Measurements from ENCODE around the gene RBMS3. TPM values are rescaled to one million over a fixed set of nuclear protein-coding genes. Genes with fewer than 3 reads are reported as not detected.

RBMS3 gene
- total RNA-seq, 4 donors from 2014 or later = 3.8 to 18.7 (median 14.6) TPM

DNA sequence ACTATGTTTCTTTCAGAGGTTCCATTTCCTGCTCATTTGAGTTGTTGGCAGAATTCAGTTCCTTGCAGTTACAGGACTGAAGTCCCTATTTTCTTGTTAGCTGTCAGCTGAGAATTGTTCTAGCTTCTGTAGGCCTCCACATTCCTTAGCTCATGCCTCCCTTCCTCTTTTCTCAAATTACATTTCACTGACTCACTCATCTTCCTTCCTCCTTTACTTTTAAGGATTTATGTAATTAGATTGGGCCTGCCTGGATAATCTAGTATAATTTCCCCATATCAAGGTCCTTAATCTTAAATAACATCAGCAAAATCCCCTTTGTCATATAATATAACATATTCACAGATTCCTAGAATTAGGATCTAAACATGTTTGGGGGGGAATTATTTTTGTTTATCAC lies 40.6 kb upstream of the RBMS3 start:
- TF ChIP-seq POLR2A (IDR thresholded peaks at IDR 0.05) = no peak
- TF ChIP-seq EP300 (IDR thresholded peaks at IDR 0.05; ENCODE audit: low read depth) = no peak
- TF ChIP-seq POLR2AphosphoS5 (IDR thresholded peaks at IDR 0.05) = no peak
- TF ChIP-seq, protein P1, sequence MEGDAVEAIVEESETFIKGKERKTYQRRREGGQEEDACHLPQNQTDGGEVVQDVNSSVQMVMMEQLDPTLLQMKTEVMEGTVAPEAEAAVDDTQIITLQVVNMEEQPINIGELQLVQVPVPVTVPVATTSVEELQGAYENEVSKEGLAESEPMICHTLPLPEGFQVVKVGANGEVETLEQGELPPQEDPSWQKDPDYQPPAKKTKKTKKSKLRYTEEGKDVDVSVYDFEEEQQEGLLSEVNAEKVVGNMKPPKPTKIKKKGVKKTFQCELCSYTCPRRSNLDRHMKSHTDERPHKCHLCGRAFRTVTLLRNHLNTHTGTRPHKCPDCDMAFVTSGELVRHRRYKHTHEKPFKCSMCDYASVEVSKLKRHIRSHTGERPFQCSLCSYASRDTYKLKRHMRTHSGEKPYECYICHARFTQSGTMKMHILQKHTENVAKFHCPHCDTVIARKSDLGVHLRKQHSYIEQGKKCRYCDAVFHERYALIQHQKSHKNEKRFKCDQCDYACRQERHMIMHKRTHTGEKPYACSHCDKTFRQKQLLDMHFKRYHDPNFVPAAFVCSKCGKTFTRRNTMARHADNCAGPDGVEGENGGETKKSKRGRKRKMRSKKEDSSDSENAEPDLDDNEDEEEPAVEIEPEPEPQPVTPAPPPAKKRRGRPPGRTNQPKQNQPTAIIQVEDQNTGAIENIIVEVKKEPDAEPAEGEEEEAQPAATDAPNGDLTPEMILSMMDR (IDR thresholded peaks at IDR 0.05) = no peak
- no peaks in the 10 kb centered on the region for H3K4me1 ChIP-seq
- in situ Hi-C loops (cut with MboI; ENCODE audit: low pct_ligation_motif_present in 1 of 4, low pct_unique_long_range_greater_than_20kb in 1 of 4, low sequenced_read_pairs in 3 of 4) (no loop called here), intact Hi-C loops (cut with DNase I; ENCODE audit: low total_unique reads) (no loop called here)
- H3K27ac ChIP-seq = no peak overlapping the region
- H3K9me3 ChIP-seq = no peaks in the 10 kb centered on the region
- H3K36me3 ChIP-seq = no peaks in the 10 kb centered on the region
- no peak for DNase-seq
- H3K27me3 ChIP-seq = no peaks in the 10 kb centered on the region
- H3K4me3 ChIP-seq = no peak overlapping the region

DNA sequence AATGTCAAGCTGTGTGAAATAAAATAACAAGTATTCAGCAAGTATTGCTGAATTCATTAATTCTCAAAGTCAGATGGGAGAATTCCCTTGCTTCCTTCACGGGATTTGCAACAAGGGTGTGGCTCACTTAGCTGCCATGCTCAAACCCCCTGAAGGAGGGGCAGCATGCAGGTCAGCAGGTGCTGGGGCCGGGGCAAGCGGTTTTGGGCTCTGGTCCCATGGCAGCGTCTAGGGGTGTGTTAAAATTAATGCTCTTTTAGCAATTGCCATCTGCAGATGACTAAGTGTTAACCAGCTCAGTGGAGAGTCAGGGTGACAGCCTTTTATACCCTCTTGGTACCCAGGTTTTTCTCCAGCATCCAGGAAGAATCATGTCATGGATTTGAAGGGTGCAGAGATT lies 40.0 kb upstream of the RBMS3 start:
- TF ChIP-seq POLR2AphosphoS5 (IDR thresholded peaks at IDR 0.05) = no peak
- Histone ChIP-seq H3K36me3 (no peaks in the 10 kb centered on the region), H3K27me3 (no peaks in the 10 kb centered on the region), H3K4me3 (no peak overlapping the region), H3K27ac (no peak overlapping the region), H3K9me3 (no peaks in the 10 kb centered on the region), H3K4me1 (no peaks in the 10 kb centered on the region)
- 71% methylated on average over 4 of the region's 4 CpGs; no CpG with 5 or more reads in 1 of the 2 donors for WGBS, 2 donors (ENCODE audit: low coverage in 1 of 2)
- in situ Hi-C loops (cut with MboI; ENCODE audit: low pct_ligation_motif_present in 1 of 4, low pct_unique_long_range_greater_than_20kb in 1 of 4, low sequenced_read_pairs in 3 of 4) (no loop called here), intact Hi-C loops (cut with DNase I; ENCODE audit: low total_unique reads) (no loop called here)
- no peak for DNase-seq

DNA sequence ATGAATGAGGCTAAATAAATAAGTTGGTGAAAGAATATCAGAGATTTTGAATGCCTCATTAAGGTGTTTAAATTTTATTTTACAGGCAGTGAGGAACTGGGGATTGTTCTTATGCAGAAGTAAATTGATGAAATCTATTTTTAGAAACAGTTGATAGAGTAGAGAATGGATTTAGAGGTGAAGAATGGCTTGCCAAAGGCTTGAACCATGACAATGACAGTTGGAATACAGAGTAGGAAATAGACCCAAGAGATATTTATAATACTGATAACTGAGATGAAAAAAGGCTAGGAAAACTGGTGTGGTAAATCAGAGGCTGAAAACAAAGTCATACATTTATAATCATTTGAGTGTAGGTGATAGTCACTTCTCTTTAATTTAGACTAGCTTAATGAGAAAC lies 39.0 kb upstream of the RBMS3 start:
- intact Hi-C loops (cut with DNase I; ENCODE audit: low total_unique reads) = no loop called here
- H3K4me1 ChIP-seq = no peaks in the 10 kb centered on the region
- H3K27me3 ChIP-seq = no peaks in the 10 kb centered on the region
- H3K4me3 ChIP-seq = no peak overlapping the region
- in situ Hi-C loops (cut with MboI; ENCODE audit: low pct_ligation_motif_present in 1 of 4, low pct_unique_long_range_greater_than_20kb in 1 of 4, low sequenced_read_pairs in 3 of 4) = no loop called here
- H3K36me3 ChIP-seq = no peaks in the 10 kb centered on the region
- DNase-seq = no peak
- TF ChIP-seq, protein P1 (IDR thresholded peaks at IDR 0.05) = no peak
- TF ChIP-seq EP300 (IDR thresholded peaks at IDR 0.05; ENCODE audit: low read depth) = no peak
- TF ChIP-seq POLR2A (IDR thresholded peaks at IDR 0.05) = no peak
- TF ChIP-seq POLR2AphosphoS5 (IDR thresholded peaks at IDR 0.05) = no peak
- no peaks in the 10 kb centered on the region for H3K9me3 ChIP-seq
- no peak overlapping the region for H3K27ac ChIP-seq

DNA sequence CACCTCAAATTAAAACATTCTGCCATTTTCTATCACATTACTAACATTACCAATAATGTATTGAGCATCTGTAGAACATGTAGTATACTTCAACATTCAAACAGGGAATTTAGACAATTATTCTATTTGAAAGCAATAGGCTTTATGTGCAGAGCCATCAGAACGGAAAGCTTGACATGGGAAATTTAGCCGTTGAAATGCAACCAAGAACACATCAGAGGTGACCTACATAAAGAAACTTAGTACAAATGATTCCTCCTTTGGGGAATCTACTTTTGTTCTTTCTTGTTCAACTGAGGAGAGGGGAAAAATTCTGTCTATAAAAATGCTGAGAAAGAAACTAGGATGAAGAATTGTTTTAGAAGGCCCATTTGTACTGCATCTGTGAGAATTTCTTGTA lies 38.6 kb upstream of the RBMS3 start:
- H3K4me1 ChIP-seq = no peaks in the 10 kb centered on the region
- no peak overlapping the region for H3K4me3 ChIP-seq
- no peaks in the 10 kb centered on the region for H3K27me3 ChIP-seq
- WGBS, 2 donors (ENCODE audit: low coverage in 1 of 2) = 89 to 90% methylated on average over 2 of the region's 2 CpGs
- no peaks in the 10 kb centered on the region for H3K9me3 ChIP-seq
- in situ Hi-C loops (cut with MboI; ENCODE audit: low pct_ligation_motif_present in 1 of 4, low pct_unique_long_range_greater_than_20kb in 1 of 4, low sequenced_read_pairs in 3 of 4) = no loop called here
- H3K27ac ChIP-seq = no peak overlapping the region
- intact Hi-C loops (cut with DNase I; ENCODE audit: low total_unique reads) = no loop called here
- no peaks in the 10 kb centered on the region for H3K36me3 ChIP-seq
- DNase-seq = no peak
- TF ChIP-seq EP300 (IDR thresholded peaks at IDR 0.05; ENCODE audit: low read depth) (no peak), POLR2A (IDR thresholded peaks at IDR 0.05) (no peak), POLR2AphosphoS5 (IDR thresholded peaks at IDR 0.05) (no peak)
- TF ChIP-seq, protein P1 (IDR thresholded peaks at IDR 0.05) = no peak

DNA sequence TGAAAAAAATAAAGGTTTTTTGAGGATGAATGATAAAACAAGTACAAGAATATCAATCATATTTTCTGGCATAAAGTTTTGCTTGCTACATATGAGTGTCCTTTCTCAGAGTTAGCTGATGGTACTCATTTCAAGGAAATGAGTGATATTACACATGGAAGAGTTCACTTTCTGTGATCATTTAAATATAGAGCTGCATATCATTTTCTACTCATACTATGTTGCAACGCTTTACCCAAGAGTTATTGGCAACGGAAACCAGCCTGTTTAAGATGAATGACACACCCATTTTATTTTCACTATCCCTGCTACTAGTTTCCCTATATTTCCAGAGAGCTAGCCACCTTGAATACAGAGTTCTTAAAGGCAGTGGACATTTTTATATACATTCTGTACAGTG lies 35.4 kb upstream of the RBMS3 start:
- no peak for DNase-seq
- WGBS, 2 donors (ENCODE audit: low coverage in 1 of 2) = 59 to 77% methylated on average over 2 of the region's 2 CpGs
- intact Hi-C loops (cut with DNase I; ENCODE audit: low total_unique reads) = no loop called here
- H3K27ac ChIP-seq = no peak overlapping the region
- no peaks in the 10 kb centered on the region for H3K36me3 ChIP-seq
- H3K9me3 ChIP-seq = no peaks in the 10 kb centered on the region
- no peak overlapping the region for H3K4me3 ChIP-seq
- in situ Hi-C loops (cut with MboI; ENCODE audit: low pct_ligation_motif_present in 1 of 4, low pct_unique_long_range_greater_than_20kb in 1 of 4, low sequenced_read_pairs in 3 of 4) = no loop called here
- H3K4me1 ChIP-seq = no peaks in the 10 kb centered on the region
- H3K27me3 ChIP-seq = no peaks in the 10 kb centered on the region
- TF ChIP-seq POLR2AphosphoS5 (IDR thresholded peaks at IDR 0.05) (no peak), EP300 (IDR thresholded peaks at IDR 0.05; ENCODE audit: low read depth) (no peak), POLR2A (IDR thresholded peaks at IDR 0.05) (no peak)
- TF ChIP-seq, protein P1 (IDR thresholded peaks at IDR 0.05) = no peak
